Colonic mucosa (tissue), 4 donors: Measurements from ENCODE around the gene MEGF6. TPM values are rescaled to one million over a fixed set of nuclear protein-coding genes. Genes with fewer than 3 reads are reported as not detected.

Source experiments
- DNase-seq: peaks from one replicate; pipeline ENCODE4 v3.0.0-alpha.2; 2020
- H3K27ac ChIP-seq: fragments of 200-600 bp; one replicate; pipeline ENCODE4 v1.8.0; 2021
- H3K27me3 ChIP-seq: fragments of 200-600 bp; one replicate; pipeline ENCODE4 v1.8.0; 2021
- H3K36me3 ChIP-seq: fragments of 200-600 bp; one replicate; pipeline ENCODE4 v1.8.0; 2021
- H3K4me1 ChIP-seq: fragments of 200-600 bp; one replicate; pipeline ENCODE4 v1.8.0; 2021; ENCODE audit warnings: mild to moderate bottlenecking
- H3K4me3 ChIP-seq: fragments of 200-600 bp; one replicate; pipeline ENCODE4 v1.8.0; 2021
- H3K9ac ChIP-seq, 2 donors: one replicate each; pipeline ENCODE4 v1.7.0; 2013; ENCODE audit warnings: control low read depth in 2 of 2, low read depth in 2 of 2, low read length in 2 of 2
- H3K9me3 ChIP-seq: fragments of 200-600 bp; one replicate; pipeline ENCODE4 v1.8.0; 2021
- intact Hi-C: fragments of 100-400 bp; cut with DNase I; formaldehyde crosslinking; loops from one replicate; pipeline ENCODE4 v1.14.1; 2022
- total RNA-seq, 2 donors: library from RNA; stranded (reverse); fragmentation: NEBNext Ultra II Directional in 1 of 2; extraction: Animal tissue kit (Norgen Biotek cat#: 25700) in 1 of 2; gene quantifications; one replicate each; pipeline ENCODE4 v1.2.1, GENCODE V29; 2021
- TF ChIP-seq, protein P1 (sequence below): fragments of 200-600 bp; IDR thresholded peaks from one replicate; pipeline ENCODE4 v1.8.0; 2022; ENCODE audit warnings: antibody characterized with exemption, mild to moderate bottlenecking
- donor health status: healthy.
- donor health status: DM: no; HTN: no; CAD: no.
- donor health status: DM: no; HTN: no; CAD: no.

MEGF6 gene
- total RNA-seq, 2 donors from 2014 or later, result 5.2 to 6.4 TPM

DNA sequence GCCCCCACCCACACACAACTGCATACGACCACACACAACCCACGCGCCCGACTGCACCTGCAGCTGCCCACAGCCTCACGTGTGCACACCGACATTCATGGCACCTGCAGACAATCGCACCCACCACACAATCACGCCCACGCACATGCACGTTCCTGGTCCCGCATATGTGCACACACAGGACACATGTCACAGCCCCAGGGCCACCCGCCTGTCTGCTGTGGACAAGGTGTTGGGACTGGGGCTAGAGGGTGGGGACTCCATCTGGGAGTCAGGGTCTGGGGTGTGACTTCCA, 100.4 kb downstream of the MEGF6 start:
- no peak overlapping the region for H3K4me3 ChIP-seq
- no peaks in the 10 kb centered on the region for H3K36me3 ChIP-seq
- H3K9me3 ChIP-seq, result no peaks in the 10 kb centered on the region
- H3K9ac ChIP-seq, result no peak overlapping the region
- TF ChIP-seq, protein P1, sequence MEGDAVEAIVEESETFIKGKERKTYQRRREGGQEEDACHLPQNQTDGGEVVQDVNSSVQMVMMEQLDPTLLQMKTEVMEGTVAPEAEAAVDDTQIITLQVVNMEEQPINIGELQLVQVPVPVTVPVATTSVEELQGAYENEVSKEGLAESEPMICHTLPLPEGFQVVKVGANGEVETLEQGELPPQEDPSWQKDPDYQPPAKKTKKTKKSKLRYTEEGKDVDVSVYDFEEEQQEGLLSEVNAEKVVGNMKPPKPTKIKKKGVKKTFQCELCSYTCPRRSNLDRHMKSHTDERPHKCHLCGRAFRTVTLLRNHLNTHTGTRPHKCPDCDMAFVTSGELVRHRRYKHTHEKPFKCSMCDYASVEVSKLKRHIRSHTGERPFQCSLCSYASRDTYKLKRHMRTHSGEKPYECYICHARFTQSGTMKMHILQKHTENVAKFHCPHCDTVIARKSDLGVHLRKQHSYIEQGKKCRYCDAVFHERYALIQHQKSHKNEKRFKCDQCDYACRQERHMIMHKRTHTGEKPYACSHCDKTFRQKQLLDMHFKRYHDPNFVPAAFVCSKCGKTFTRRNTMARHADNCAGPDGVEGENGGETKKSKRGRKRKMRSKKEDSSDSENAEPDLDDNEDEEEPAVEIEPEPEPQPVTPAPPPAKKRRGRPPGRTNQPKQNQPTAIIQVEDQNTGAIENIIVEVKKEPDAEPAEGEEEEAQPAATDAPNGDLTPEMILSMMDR, result no peak
- intact Hi-C loops, result no loop called here
- H3K27ac ChIP-seq, result no peak overlapping the region
- no peaks in the 10 kb centered on the region for H3K4me1 ChIP-seq
- no peaks in the 10 kb centered on the region for H3K27me3 ChIP-seq
- DNase-seq, result no peak

DNA sequence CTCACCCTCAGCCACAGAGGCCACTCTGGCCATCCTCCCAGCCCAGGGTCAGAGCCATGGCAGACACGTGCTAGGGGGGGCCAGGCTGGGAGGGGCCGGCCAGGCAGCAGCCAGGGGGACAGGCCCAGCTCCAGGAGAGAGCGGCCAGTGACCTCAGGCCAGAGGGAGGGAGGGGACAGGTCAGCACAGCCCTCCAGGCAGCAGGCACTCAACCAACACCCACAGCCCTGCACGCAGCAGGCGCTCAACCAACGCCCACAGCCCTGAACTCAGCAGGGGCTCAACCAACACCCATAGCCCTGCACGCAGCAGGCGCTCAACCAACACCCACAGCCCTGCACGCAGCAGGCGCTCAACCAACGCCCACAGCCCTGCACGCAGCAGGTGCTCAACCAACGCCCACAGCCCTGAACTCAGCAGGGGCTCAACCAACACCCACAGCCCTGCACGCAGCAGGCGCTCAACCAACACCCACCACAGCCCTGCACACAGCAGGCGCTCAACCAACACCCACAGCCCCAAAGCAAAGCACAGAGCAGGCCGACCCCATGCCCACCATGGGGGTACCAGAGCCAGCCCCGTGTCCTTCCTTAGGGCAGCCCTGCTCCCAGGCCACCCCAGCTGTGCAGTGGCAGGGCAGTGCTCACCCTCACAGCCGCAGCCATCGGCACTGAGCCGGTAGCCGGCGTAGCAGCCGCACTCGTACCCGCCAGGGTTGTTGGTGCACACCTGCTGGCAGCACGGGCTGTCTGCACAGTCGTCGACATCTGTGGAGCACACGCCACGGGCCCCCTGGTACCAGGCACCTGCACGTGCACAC, 101.0 kb downstream of the MEGF6 start:
- no peaks in the 10 kb centered on the region for H3K36me3 ChIP-seq
- no peaks in the 10 kb centered on the region for H3K9me3 ChIP-seq
- no peak overlapping the region for H3K27ac ChIP-seq
- no peak for DNase-seq
- H3K4me3 ChIP-seq, result no peak overlapping the region
- no peak overlapping the region for H3K9ac ChIP-seq
- H3K27me3 ChIP-seq, result no peaks in the 10 kb centered on the region
- TF ChIP-seq, protein P1, result no peak
- no peaks in the 10 kb centered on the region for H3K4me1 ChIP-seq
- intact Hi-C loops, result no loop called here

DNA sequence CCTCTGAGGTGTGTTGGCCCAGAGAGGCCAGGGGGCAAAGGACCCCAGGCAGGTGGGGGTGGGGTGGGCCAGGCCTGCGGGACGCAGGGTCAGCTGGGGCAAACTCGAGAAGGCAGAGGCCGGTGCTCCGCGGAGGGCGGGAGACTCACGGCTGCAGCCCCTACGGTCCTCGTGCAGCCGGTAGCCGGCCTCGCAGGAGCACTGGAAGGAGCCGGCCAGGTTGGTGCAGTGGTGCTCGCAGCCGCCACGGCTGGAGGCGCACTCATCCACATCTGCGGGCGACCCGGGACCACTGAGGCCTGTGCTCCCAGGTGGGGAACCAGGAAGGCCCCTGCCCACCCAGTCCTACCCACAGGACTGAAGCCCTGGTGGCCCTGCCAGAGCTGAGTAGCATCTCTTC, 101.6 kb downstream of the MEGF6 start:
- TF ChIP-seq, protein P1, result no peak
- no peak overlapping the region for H3K9ac ChIP-seq
- H3K9me3 ChIP-seq, result no peaks in the 10 kb centered on the region
- H3K4me3 ChIP-seq, result no peak overlapping the region
- intact Hi-C loops, result no loop called here
- no peak for DNase-seq
- H3K27ac ChIP-seq, result no peak overlapping the region
- no peaks in the 10 kb centered on the region for H3K27me3 ChIP-seq
- H3K4me1 ChIP-seq, result no peaks in the 10 kb centered on the region
- no peaks in the 10 kb centered on the region for H3K36me3 ChIP-seq

DNA sequence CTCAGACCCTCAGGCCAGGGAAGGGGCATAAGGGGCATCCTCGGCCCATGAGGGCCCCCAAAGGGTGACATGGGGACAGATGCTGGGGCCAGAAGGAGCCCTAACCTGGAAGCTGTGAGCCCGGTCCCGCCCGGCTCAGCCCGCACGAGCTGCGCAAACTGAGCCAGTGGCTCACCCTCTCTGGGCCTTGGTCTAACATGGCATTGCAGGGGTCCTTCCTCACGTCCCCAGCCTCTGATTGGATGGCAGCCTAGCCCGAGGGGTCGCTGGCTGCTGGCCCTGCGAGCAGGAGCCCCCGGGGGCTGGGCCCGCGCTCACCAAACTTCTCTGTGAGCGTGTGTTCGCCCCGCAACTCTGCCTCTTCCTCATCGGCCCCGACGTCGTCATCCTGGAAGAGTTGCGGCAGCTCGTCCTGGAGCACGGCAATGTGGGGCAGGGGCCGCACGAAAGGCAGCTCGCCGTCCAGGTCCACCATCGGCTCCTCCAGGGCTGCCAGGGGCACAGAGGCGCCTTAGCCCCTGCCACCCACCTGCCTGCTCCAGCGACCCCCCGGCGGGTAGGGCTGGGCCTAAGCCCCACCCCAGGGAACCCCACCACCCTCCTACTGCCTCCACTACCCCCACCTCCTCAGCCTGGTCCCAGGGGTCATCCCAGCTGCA, 102.4 kb downstream of the MEGF6 start:
- DNase-seq, result no peak
- H3K36me3 ChIP-seq, result no peaks in the 10 kb centered on the region
- no peak overlapping the region for H3K9ac ChIP-seq
- H3K9me3 ChIP-seq, result no peaks in the 10 kb centered on the region
- intact Hi-C loops, result no loop called here
- H3K4me3 ChIP-seq, result no peak overlapping the region
- H3K27ac ChIP-seq, result no peak overlapping the region
- TF ChIP-seq, protein P1, result no peak
- H3K4me1 ChIP-seq, result no peaks in the 10 kb centered on the region
- no peaks in the 10 kb centered on the region for H3K27me3 ChIP-seq

DNA sequence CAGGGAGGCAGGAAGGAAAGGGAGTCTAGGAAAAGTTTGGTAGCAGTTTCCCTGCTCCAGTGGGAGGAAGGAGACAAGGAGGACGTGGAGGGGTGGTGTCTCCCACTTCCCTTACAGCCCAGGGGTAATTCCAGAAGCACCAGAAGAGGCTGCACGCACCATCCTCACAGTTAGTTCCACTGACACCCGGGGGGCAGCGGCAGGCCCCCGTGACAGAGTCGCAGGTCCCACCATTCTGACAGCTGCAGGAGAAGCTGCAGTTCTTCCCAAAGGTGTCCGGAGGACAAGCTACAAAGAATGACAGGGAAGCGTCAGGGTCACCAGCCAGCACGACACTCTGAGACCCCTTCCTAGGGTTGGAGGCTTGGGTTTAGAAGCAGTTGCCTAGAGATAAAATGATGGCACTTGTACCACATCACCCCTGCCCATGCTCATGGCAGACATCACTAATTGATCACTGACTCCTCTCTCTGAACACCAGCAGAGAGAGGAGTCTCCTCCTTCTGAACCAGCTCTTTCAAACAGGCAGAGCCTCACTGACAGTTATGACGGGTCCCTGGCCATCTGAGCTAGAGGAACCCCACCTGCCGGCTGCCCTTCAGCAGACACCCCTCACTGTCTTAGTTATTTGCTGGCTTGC, 103.6 kb downstream of the MEGF6 start:
- H3K27ac ChIP-seq, result no peak overlapping the region
- H3K27me3 ChIP-seq, result no peaks in the 10 kb centered on the region
- TF ChIP-seq, protein P1, result no peak
- DNase-seq, result no peak
- intact Hi-C loops, result no loop called here
- no peaks in the 10 kb centered on the region for H3K4me1 ChIP-seq
- no peaks in the 10 kb centered on the region for H3K9me3 ChIP-seq
- no peak overlapping the region for H3K9ac ChIP-seq
- no peaks in the 10 kb centered on the region for H3K36me3 ChIP-seq
- no peak overlapping the region for H3K4me3 ChIP-seq
